Aortic smooth muscle cell (primary cell): ENCODE results near the gene TMEM87A. TPM values are rescaled to one million over a fixed set of nuclear protein-coding genes. Genes with fewer than 3 reads are reported as not detected.

Experiments used
- total RNA-seq: library from RNA; depleted of rRNA; stranded (reverse); fragments of >200 nt; gene quantifications from 2 replicates; pipeline ENCODE4 v1.2.3, GENCODE V29; 2014

The TMEM87A gene
- total RNA-seq: 62.4 and 63.8 TPM in 2 replicates

GRCh38 chr15:42272939-42273899 is at the start of gene TMEM87A, which contains the start of gene GANC:
Gene TMEM87A, minus strand, starts transcription at chr15:42273433. Its CDS starts 35 bp downstream, at chr15:42273398.
Gene GANC, plus strand, starts transcription at chr15:42273201. Its CDS starts 1,281 bp downstream, at chr15:42274482.

GRCh38 chr15:42207674-42208579 is 65.3 kb downstream of the TMEM87A start, which contains the start of gene VPS39:
Gene VPS39, minus strand, starts transcription at chr15:42208304. Its CDS starts 151 bp downstream, at chr15:42208153.

Other genes with a start within 250 kb of the TMEM87A start
- gene PLA2G4D, start 178.9 kb downstream of the TMEM87A start, total RNA-seq: not detected in 2 replicates
- gene PLA2G4F, start 116.8 kb downstream of the TMEM87A start, total RNA-seq: not detected in 2 replicates
- 38.7 and 49.5 TPM in 2 replicates for gene VPS39, start 65.1 kb downstream of the TMEM87A start, total RNA-seq
- gene GANC, start 232 bp downstream of the TMEM87A start, total RNA-seq: 24.3 and 30.8 TPM in 2 replicates
- 2.2 and 2.7 TPM in 2 replicates for gene CAPN3, start 86.1 kb upstream of the TMEM87A start, total RNA-seq
- 64.2 and 89.0 TPM in 2 replicates for gene ZNF106, start 217.7 kb upstream of the TMEM87A start, total RNA-seq
- 104 and 121 TPM in 2 replicates for gene SNAP23, start 222.2 kb upstream of the TMEM87A start, total RNA-seq